HT1080 (cell line): ENCODE results near the gene GRPEL1. TPM values are rescaled to one million over a fixed set of nuclear protein-coding genes. Genes with fewer than 3 reads are reported as not detected.

Experiments
- DNase-seq: peaks from one replicate; pipeline ENCODE4 v3.0.0-alpha.2; 2015; ENCODE audit warnings: low read depth
- total RNA-seq: library from RNA; depleted of rRNA; stranded (reverse); fragments of >200 nt; shearing (Covaris generic); gene quantifications from 2 replicates; pipeline ENCODE4 v1.2.3, GENCODE V29; 2014

The GRPEL1 gene
- total RNA-seq, 1 experiment from 2014 or later, result 75.6 TPM

GRCh38 chr4:7066006-7066405 lies 1.9 kb downstream of the GRPEL1 start:
- DNase-seq, result no peak

GRCh38 chr4:7063362-7063761 lies 4.5 kb downstream of the GRPEL1 start:
- DNase-seq, result no peak

GRCh38 chr4:7062816-7063215 lies 5.0 kb downstream of the GRPEL1 start:
- DNase-seq, result no peak

GRCh38 chr4:7061815-7062214 lies 6.0 kb downstream of the GRPEL1 start:
- no peak for DNase-seq

GRCh38 chr4:7060346-7061150 lies 7.3 kb downstream of the GRPEL1 start:
- DNase-seq, result no peak

GRCh38 chr4:7059662-7060061 lies 8.2 kb downstream of the GRPEL1 start:
- no peak for DNase-seq

- no peak for DNase-seq
Measured at GRCh38 chr4:7058792-7059191, 9.1 kb downstream of the GRPEL1 start.

GRCh38 chr4:7055990-7056325 lies 11.9 kb downstream of the GRPEL1 start:
- no peak for DNase-seq

GRCh38 chr4:7055111-7055989 lies 12.5 kb downstream of the GRPEL1 start:
- peak; percentile 59 for DNase-seq

GRCh38 chr4:7054106-7054880 lies 13.6 kb downstream of the GRPEL1 start:
- no peak for DNase-seq

GRCh38 chr4:7052923-7053715 lies 14.7 kb downstream of the GRPEL1 start:
- DNase-seq, result no peak

- DNase-seq, result no peak
Measured at GRCh38 chr4:7052313-7052712, 15.6 kb downstream of the GRPEL1 start.

GRCh38 chr4:7051905-7052304 lies 16.0 kb downstream of the GRPEL1 start:
- no peak for DNase-seq

- no peak for DNase-seq
Measured at GRCh38 chr4:7051144-7051495, 16.7 kb downstream of the GRPEL1 start.

GRCh38 chr4:7050481-7051143 lies 17.3 kb downstream of the GRPEL1 start:
- DNase-seq, result no peak

- no peak for DNase-seq
Measured at GRCh38 chr4:7049739-7050138, 18.1 kb downstream of the GRPEL1 start.

GRCh38 chr4:7049295-7049694 lies 18.6 kb downstream of the GRPEL1 start:
- no peak for DNase-seq

GRCh38 chr4:7048642-7049041 lies 19.2 kb downstream of the GRPEL1 start:
- no peak for DNase-seq

GRCh38 chr4:7046971-7047370 lies 20.9 kb downstream of the GRPEL1 start:
- DNase-seq, result no peak
